Common myeloid progenitor, CD34-positive (primary cell): Measurements from ENCODE around the gene MYH8.

Experiments
- CTCF ChIA-PET: fragments of 350-600 bp; sonication (Branson Sonifier 250); formaldehyde crosslinking; loops from one replicate; lab custom pipeline; 2021; ENCODE audit warnings: antibody characterized with exemption; lab: Charles Lee
- POLR2A ChIA-PET: fragments of 350-600 bp; sonication (Branson Sonifier 250); formaldehyde crosslinking; loops from one replicate; lab custom pipeline; 2021; ENCODE audit warnings: antibody characterized with exemption; lab: Charles Lee
- DNase-seq, 3 donors: peaks; one replicate each; pipeline versions ENCODE4 v3.0.0 to v3.0.0-alpha.2; 2013
- H3K27ac ChIP-seq, 2 experiments: 1 replicate in 1 of 2; 2 replicates in 1 of 2; pipeline ENCODE4 v1.7.0; 2013; ENCODE audit warnings: inconsistent platforms in 2 of 2, low read length in 2 of 2, mild to moderate bottlenecking in 2 of 2, low read depth in 1 of 2, moderate library complexity in 1 of 2; ENCODE audit not compliant: severe bottlenecking in 2 of 2, insufficient read depth in 1 of 2, poor library complexity in 1 of 2
- H3K27me3 ChIP-seq, 5 experiments: replicated peaks in 2 of 5; 1 replicate in 3 of 5; 2 replicates in 2 of 5; pipeline versions ENCODE4 v1.6.1 to v1.7.0; 2013; ENCODE audit warnings: low read length in 4 of 5, mild to moderate bottlenecking in 2 of 5, moderate library complexity in 2 of 5, inconsistent platforms in 1 of 5; ENCODE audit not compliant: insufficient read depth in 5 of 5, control insufficient read depth in 4 of 5
- H3K36me3 ChIP-seq, 4 experiments: 1 replicate in 2 of 4; 2 replicates in 2 of 4; pipeline versions ENCODE4 v1.6.1 to v1.7.0; 2013; ENCODE audit warnings: low read length in 3 of 4, control low read depth in 1 of 4, mild to moderate bottlenecking in 1 of 4; ENCODE audit not compliant: control insufficient read depth in 4 of 4, insufficient read depth in 4 of 4
- H3K4me1 ChIP-seq, 4 experiments: 1 replicate in 3 of 4; 2 replicates in 1 of 4; pipeline versions ENCODE4 v1.6.1 to v1.7.1; 2013; ENCODE audit warnings: low read length in 3 of 4, mild to moderate bottlenecking in 3 of 4, control low read depth in 1 of 4, inconsistent platforms in 1 of 4, moderate library complexity in 1 of 4; ENCODE audit not compliant: control insufficient read depth in 4 of 4, insufficient read depth in 4 of 4; ENCODE audit errors: control extremely low read depth in 1 of 4
- H3K4me3 ChIP-seq, 7 experiments: 1 replicate in 4 of 7; 2 replicates in 3 of 7; pipeline versions ENCODE4 v1.5.1 to v1.7.0; 2013; ENCODE audit warnings: mild to moderate bottlenecking in 7 of 7, low read length in 6 of 7, moderate library complexity in 6 of 7, inconsistent platforms in 2 of 7, low read depth in 2 of 7, control low read depth in 1 of 7; ENCODE audit not compliant: insufficient read depth in 4 of 7, control insufficient read depth in 1 of 7; ENCODE audit errors: extremely low read depth in 1 of 7
- H3K9me3 ChIP-seq, 5 experiments: 1 replicate in 4 of 5; 2 replicates in 1 of 5; pipeline versions ENCODE4 v1.6.1 to v1.7.1; 2013; ENCODE audit warnings: low read length in 4 of 5, mild to moderate bottlenecking in 2 of 5, inconsistent platforms in 1 of 5, low read depth in 1 of 5, moderate library complexity in 1 of 5; ENCODE audit not compliant: control insufficient read depth in 4 of 5, insufficient read depth in 2 of 5; ENCODE audit errors: control extremely low read depth in 1 of 5
- WGBS: methylation state at CpG from one replicate; pipeline ENCODE4 v1.1.5; 2013; ENCODE audit not compliant: insufficient coverage; 5-methylcytosine and 5-hydroxymethylcytosine counted together

Gene MYH8

GRCh38 chr17:10417431-10417830 is 4.3 kb downstream of the MYH8 start:
- CTCF ChIA-PET = no interaction called here

GRCh38 chr17:10415161-10415560 is 6.6 kb downstream of the MYH8 start:
- ChIA-PET POLR2A (no interaction called here), CTCF (no interaction called here)
- no peaks in the 10 kb centered on the region for H3K4me1 ChIP-seq
- WGBS = 84% methylated on average over 4 of the region's 4 CpGs
- H3K4me3 ChIP-seq = no peak overlapping the region
- no peaks in the 10 kb centered on the region for H3K36me3 ChIP-seq
- no peak for DNase-seq
- peaks cover 0 to 5% (median 0%) of the 10 kb centered on the region in 5 experiments for H3K27me3 ChIP-seq
- no peak overlapping the region for H3K27ac ChIP-seq
- no peaks in the 10 kb centered on the region for H3K9me3 ChIP-seq

More at GRCh38 chr17:10417431-10417830, 4.3 kb downstream of the MYH8 start:
- no peak for DNase-seq
- WGBS = 96% methylated on average over 3 of the region's 3 CpGs
- no peak overlapping the region for H3K27ac ChIP-seq
- H3K9me3 ChIP-seq = no peaks in the 10 kb centered on the region
- H3K27me3 ChIP-seq = peaks cover 0 to 9% (median 0%) of the 10 kb centered on the region in 5 experiments
- POLR2A ChIA-PET = no interaction called here
- H3K4me3 ChIP-seq = no peak overlapping the region
- no peaks in the 10 kb centered on the region for H3K4me1 ChIP-seq
- no peaks in the 10 kb centered on the region for H3K36me3 ChIP-seq

DNA sequence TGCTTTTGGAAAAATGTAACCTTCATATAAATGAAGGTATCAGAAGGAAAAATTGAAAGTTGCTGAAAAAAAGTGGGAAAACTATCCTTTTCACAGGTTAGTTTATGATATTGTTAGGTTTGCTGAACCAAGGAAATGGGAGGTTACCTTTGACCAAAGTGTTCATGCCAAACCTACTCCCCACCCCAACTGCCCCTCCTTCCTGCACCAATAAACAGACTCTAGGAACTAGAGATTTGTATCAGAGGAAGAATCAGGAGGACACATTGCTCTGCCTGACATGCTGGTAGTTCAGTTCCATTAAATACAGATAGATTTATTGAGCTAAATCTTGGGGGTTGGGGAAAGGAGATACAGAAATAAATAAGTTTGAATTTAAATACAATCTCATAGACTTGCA is 18.2 kb downstream of the MYH8 start:
- ChIA-PET CTCF (no interaction called here), POLR2A (no interaction called here)

DNA sequence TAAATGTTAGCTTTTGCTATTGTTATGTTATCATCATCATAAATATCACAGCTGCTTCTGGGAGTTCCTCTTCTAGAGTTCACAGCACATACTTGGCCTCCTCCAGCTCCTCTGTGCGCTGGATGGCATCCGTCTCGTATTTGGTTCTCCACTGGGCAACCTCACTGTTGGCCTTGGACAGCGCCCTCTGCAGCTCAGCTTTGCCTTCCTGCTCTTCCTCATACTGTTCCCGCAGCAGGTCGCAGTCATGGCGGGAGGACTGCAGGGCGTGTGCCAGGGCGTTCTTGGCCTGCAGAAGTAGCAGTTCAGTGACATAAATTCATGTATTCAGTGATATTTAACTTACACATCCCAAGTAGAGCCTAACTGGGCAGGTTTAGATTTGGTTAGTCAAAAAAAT is 23.4 kb downstream of the MYH8 start:
- POLR2A ChIA-PET = no interaction called here
- Histone ChIP-seq H3K4me3 (no peak overlapping the region), H3K4me1 (no peaks in the 10 kb centered on the region), H3K27me3 (peaks cover 0 to 6% (median 0%) of the 10 kb centered on the region in 5 experiments), H3K27ac (no peak overlapping the region), H3K9me3 (no peaks in the 10 kb centered on the region), H3K36me3 (no peaks in the 10 kb centered on the region)
- 86% methylated on average over 3 of the region's 9 CpGs for WGBS
- DNase-seq = no peak
- CTCF ChIA-PET = no interaction called here

More for the DNA sequence above, 18.2 kb downstream of the MYH8 start:
- no peaks in the 10 kb centered on the region for H3K9me3 ChIP-seq
- peaks cover 0 to 3% (median 0%) of the 10 kb centered on the region in 5 experiments for H3K27me3 ChIP-seq
- no peaks in the 10 kb centered on the region for H3K4me1 ChIP-seq
- DNase-seq = no peak
- H3K36me3 ChIP-seq = no peaks in the 10 kb centered on the region
- H3K4me3 ChIP-seq = no peak overlapping the region
- no peak overlapping the region for H3K27ac ChIP-seq

GRCh38 chr17:10396524-10397163 is 25.1 kb downstream of the MYH8 start:
- POLR2A ChIA-PET = no interaction called here
- Histone ChIP-seq H3K4me3 (no peak overlapping the region), H3K9me3 (no peaks in the 10 kb centered on the region), H3K27ac (no peak overlapping the region), H3K4me1 (no peaks in the 10 kb centered on the region), H3K27me3 (peaks cover 0 to 11% (median 0%) of the 10 kb centered on the region in 5 experiments), H3K36me3 (no peaks in the 10 kb centered on the region)
- no peak for DNase-seq
- CTCF ChIA-PET = interaction anchor here (0.6 kb wide), 1 partner anchor 645 kb away, joined by 3 read pairs; no protein-coding TSS in a partner anchor
- 63% methylated on average over 13 of the region's 14 CpGs for WGBS

DNA sequence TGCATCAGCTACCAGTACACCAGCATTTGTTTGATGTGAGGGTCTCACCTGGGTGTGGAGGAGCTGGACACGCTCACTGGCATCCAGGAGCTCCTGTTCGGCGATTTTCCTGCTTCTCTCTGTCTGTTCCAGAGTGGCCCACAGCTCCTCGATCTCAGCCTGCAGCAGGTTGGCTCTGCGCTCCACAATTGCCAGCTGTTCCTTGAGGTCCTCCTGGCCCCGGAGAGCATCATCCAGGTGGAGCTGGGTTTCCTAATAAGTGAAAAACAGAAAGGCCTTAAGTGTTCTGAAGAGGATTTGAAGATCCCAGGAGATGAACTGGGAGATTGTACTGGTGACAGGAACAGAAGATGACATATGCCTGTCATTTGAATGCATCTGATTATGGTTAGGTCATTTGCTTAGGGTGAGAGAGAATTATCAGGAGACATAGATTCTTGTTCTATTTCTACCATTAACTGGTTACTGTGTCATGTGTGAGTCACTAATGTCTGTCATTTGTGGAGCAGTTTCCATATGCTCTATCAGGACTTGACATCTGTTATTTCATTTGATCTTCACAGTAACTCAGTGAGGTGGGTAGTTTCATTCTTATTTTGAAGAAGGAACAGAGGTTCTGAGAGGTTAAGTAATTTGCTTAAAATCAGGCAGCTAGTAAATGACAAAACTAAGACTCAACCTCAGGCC is 27.4 kb downstream of the MYH8 start:
- POLR2A ChIA-PET = no interaction called here
- no peaks in the 10 kb centered on the region for H3K36me3 ChIP-seq
- CTCF ChIA-PET = interaction anchor here (0.6 kb wide), 2 partner anchors 53 to 178 kb away, joined by 3 read pairs; no protein-coding TSS in a partner anchor
- no peaks in the 10 kb centered on the region for H3K9me3 ChIP-seq
- 98% methylated on average over 6 of the region's 6 CpGs for WGBS
- peaks cover 0 to 11% (median 2%) of the 10 kb centered on the region in 5 experiments for H3K27me3 ChIP-seq
- H3K4me1 ChIP-seq = no peaks in the 10 kb centered on the region
- H3K4me3 ChIP-seq = no peak overlapping the region
- no peak for DNase-seq
- H3K27ac ChIP-seq = no peak overlapping the region

- 92% methylated on average over 8 of the region's 9 CpGs for WGBS
- no peak overlapping the region for H3K27ac ChIP-seq
Measured at GRCh38 chr17:10392880-10393279, 28.9 kb downstream of the MYH8 start.

More at GRCh38 chr17:10392880-10393279, 28.9 kb downstream of the MYH8 start:
- H3K36me3 ChIP-seq = no peaks in the 10 kb centered on the region
- H3K9me3 ChIP-seq = no peaks in the 10 kb centered on the region
- no peaks in the 10 kb centered on the region for H3K4me1 ChIP-seq
- H3K4me3 ChIP-seq = no peak overlapping the region
- CTCF ChIA-PET = no interaction called here
- no peak for DNase-seq
- H3K27me3 ChIP-seq = peaks cover 0 to 11% (median 2%) of the 10 kb centered on the region in 5 experiments
- POLR2A ChIA-PET = no interaction called here
